HG03439 (cell line): ENCODE data around the gene NLRP7.
"Not testable (repeated sequence)": the region's sequence is repeated elsewhere in the genome, so short reads cannot be mapped to it uniquely, and the experiment has no call there.

Source experiments
- ATAC-seq: cut with Tn5 transposase; IDR thresholded peaks from one replicate; pipeline ENCODE4 v1.9.1; 2021; ENCODE audit warnings: mild to moderate bottlenecking, moderate library complexity; ENCODE audit not compliant: unreplicated experiment

Gene NLRP7

DNA sequence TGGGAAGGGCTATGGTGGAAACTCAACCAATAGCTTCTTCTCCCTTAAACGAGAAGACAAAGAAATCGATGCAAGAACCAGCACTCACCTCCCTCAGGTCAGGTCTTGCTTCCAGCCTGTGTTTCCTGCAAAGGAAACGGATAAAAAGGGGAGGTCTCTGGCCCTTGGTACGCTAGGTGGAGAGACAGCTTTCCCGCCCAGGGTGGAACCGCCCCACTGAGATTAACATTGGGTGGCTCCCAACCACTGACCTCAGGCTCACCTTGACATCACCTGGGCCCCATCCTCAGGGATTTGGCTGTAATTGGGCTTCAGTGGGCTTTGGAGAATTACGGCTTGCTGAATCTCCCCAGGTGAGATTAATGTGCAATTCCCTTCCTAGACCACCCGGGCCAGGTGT is at the start of gene NLRP7:
Gene NLRP7, minus strand, starts transcription at position 150 of the 400 bp plus-strand sequence.
- no peak for ATAC-seq

GRCh38 chr19:54995561-54995960 is 48.2 kb upstream of the NLRP7 start:
- no peak for ATAC-seq

DNA sequence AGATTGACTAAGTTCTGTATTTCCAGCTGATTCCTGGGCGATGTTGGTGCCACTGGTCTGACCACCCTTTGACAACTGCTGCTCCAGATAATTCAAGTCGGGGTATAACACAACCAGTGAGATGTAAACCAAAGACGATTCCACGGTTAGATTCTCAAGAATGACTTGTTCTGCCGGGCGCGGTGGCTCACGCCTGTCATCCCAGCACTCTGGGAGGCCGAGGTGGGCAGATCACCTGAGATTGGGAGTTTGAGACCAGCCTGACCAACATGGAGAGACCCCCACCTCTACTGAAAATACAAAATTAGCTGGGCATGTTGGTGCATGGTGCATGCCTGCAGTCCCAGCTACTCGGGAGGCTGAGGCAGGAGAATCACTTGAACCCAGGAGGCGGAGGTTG is 42.2 kb upstream of the NLRP7 start:
- not testable (repeated sequence) for ATAC-seq

- ATAC-seq: not testable (repeated sequence)
Measured at GRCh38 chr19:54982562-54982961, 35.2 kb upstream of the NLRP7 start.

DNA sequence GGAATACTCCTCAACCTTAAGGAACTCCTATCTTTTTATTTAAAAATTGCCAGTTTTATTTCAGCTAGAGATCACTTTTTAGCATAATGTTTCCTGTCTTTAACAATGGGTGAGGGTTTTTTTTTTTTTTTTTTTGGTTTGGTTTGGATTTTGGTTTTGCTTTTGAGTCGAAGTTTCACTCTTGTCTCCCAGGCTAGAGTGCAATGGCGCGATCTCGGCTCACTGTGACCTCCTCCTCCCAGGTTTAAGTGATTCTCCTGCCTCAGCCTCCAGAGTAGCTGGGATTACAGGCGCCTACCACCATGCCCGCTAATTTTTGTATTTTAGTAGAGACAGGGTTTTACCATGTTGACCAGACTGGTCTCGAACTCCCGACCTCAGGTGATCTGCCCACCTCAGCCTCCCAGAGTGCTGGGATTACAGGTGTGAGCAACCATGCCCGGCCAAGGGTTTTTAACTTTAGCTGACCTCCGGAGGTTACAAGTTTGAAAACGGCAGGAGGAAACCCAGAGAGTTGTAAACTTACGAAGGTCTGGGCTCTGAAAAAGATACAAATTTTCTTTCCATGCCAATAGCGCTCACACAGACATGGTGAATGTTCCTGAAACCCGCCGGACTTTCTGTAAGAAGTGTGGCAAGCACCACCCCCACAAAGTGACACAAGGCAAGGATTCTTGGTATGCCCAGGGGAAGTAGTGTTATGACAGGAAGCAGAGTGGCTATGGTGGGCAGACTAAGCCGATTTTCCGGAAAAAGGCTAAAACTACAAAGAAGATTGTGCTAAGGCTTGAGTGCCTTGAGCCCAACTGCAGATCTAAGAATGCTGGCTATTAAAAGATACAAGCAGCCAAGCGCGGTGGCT is 26.1 kb upstream of the NLRP7 start:
- not testable (repeated sequence) for ATAC-seq

DNA sequence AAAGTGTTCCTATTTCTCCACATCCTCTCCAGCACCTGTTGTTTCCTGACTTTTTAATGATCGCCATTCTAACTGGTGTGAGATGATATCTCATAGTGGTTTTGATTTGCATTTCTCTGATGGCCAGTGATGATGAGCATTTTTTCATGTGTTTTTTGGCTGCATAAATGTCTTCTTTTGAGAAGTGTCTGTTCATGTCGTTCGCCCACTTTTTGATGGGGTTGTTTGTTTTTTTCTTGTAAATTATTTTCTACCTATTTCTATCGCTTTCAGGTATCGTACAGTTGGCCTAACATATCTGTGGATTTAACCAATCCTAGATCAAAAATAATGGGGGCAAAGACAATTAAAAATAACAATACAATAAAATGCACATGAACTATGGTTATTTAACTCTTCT is 24.1 kb upstream of the NLRP7 start:
- ATAC-seq: not testable (repeated sequence)

GRCh38 chr19:54969647-54970046 is 22.3 kb upstream of the NLRP7 start:
- no peak for ATAC-seq

DNA sequence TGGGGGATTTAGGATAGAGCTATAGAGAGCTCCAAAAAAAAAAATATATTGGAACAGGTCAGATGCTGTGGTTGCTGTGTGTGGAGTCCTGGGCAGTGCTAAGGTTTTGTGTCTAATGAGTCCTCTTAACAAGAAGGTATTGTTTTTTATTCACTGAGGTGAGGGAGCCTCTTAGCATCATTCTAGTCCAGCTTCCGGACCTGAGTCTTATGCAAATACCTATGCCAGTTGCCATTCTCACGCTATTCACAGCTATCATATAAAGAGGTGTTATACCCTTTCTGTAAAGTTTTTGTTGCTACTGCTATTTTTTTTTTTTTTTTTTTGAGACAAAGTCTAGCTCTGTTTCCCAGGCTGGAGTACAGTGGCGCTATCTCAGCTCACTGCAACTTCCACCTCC is 20.3 kb upstream of the NLRP7 start:
- no peak for ATAC-seq

DNA sequence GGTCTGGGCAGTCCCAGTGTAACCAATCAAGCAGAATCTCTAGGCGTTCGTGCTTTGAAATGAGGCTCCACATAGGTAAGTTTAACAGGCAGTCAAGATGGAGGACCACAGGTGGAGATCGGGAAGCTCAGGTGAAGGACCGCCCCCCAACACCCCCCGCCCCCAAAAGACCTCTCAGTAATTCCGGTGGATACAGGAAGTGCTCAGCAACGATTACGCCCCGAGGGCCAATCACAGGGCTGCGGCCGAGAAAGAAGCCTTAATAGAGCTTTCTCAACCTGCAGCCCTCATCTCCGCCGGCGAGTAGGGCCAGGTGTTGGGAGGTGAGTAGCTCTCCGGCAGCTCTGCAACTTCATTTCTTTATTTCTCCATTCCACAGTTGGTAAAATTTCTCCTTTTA is 17.7 kb upstream of the NLRP7 start:
- not testable (repeated sequence) for ATAC-seq

GRCh38 chr19:54959840-54960239 is 12.5 kb upstream of the NLRP7 start:
- no peak for ATAC-seq

DNA sequence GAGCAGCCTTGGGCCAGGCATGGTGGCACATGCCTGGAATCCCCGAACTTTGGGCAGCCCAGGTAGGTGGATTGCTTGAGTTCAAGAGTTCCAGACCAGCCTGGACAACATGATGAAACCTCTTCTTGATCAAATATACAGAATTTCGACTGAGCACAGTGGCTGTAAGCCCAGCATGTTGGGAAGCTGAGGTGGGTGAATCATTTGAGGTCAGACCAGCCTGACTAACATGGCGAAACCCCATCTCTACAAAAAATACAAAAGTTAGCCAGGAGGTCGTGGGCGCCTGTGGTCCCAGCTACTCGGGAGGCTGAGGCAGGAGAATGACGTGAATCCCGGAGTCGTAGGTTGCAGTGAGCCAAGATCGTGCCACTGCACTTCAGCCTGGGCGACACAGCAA is 8.0 kb upstream of the NLRP7 start:
- no peak for ATAC-seq

DNA sequence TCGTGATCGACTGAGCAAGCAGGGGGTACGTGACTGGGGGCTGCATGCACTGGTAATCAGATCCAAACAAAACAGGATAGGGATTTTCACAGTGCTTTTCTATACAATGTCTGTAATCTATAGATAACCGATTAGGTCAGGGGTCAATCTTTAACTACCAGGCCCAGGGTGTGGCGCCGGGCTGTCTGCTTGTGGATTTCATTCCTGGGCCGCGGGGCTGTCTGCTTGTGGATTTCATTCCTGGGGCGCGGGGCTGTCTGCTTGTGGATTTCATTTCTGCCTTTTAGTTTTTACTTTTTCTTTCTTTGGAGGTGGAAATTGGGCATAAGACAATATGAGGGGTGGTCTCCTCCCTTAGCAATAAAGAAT is 6.0 kb upstream of the NLRP7 start:
- ATAC-seq: not testable (repeated sequence)

DNA sequence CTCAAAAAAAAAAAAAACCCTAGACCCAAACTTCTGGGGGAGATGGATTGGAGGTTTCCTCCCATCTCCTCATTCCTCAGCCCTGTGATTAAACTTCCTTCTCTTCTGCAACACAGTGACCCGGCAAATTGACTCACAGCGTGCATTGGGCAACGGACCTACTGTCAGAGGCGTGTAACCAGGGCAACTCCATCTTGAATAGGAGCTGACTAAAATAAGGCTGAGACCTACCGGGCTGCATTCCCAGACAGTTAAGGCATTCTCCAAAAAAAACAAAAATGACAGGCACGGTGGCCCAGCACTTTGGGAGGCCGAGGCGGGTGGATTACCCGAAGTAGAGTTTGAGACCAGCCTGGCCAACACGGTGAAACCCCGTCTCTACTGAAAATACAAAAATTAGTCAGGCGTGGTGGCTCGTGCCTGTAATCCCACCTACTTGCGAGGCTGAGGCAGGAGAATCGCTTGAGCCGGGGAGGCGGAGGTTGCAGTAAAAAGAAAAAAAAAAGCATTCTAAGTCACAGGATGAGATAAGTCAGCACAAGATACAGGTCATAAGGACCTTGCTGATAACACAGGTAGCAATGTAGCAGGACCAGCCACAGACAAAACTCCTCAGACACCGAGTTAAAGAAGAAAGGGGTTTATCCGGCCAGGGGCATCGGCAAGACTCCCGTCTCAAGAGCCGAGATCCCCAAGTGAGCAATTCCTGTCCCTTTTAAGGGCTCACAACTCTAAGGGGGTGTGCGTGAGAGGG is 5.4 kb upstream of the NLRP7 start:
- no peak for ATAC-seq

GRCh38 chr19:54950580-54950979 is 3.2 kb upstream of the NLRP7 start:
- not testable (repeated sequence) for ATAC-seq

GRCh38 chr19:54949412-54949811 is 2.1 kb upstream of the NLRP7 start:
- no peak for ATAC-seq

DNA sequence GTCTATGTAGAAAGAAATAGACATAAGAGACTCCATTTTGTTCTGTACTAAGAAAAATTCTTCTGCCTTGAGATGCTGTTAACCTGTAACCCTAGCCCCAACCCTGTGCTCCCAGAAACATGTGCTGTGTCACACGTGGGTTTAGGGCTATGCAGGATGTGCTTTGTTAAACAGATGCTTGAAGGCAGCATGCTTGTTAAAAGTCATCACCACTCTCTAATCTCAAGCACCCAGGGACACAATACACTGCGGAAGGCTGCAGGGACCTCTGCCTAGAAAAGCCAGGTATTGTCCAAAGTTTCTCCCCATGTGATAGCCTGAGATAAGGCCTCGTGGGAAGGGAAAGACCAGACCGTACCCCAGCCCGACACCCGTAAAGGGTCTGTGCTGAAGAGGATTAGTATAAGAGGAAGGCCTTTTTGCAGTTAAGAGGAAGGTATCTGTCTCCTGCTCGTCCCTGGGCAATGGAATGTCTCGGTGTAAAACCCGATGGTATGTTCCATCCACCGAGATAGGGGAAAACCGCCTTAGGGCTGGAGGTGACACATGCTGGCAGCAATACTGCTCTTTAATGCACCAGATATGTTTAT is 3.5 kb downstream of the NLRP7 start:
- not testable (repeated sequence) for ATAC-seq

GRCh38 chr19:54939538-54939937 is 7.8 kb downstream of the NLRP7 start:
- ATAC-seq: not testable (repeated sequence)

DNA sequence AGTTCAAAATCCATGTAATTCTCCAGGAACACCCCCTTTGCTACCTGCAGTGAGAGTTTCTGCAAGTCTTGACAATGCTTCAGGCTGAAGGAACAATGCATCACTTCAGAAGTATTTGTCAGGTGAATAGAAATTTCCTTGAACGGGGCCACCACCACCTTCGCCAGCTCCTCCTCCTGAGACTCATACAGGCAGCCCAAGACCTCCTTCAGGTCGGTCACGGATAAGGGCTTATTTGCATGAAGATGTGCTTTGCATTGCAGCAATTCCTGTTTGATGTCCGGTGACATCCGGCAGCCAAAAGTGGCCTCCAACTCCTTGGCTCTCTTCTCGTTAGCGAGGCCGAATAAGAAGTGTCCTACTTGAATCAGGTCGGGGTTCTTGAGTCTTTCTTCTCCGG is 8.4 kb downstream of the NLRP7 start:
- ATAC-seq: no peak

GRCh38 chr19:54937926-54938325 is 9.4 kb downstream of the NLRP7 start:
- ATAC-seq: no peak

- ATAC-seq: no peak
Measured at GRCh38 chr19:54928299-54928698, 19.0 kb downstream of the NLRP7 start.

GRCh38 chr19:54923276-54923675 is 24.1 kb downstream of the NLRP7 start:
- ATAC-seq: no peak

DNA sequence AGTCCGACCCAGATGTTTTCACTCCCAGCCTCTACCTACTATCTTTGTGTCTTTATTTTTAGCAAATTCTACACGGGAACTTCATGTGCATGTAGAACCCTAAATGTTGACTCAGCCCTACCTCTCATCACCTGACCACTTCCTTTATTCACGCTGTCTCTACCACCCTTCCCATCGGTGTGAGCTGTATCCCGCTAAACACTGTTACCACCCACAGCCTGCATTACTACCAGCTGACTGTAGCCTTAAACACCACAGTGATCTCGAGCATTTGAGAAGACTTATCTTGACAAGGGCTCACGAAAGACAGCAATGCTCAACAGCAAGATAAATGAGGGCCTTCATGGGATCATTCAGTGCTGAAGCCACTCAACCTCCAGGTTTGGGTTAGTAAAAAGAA is 26.2 kb downstream of the NLRP7 start:
- ATAC-seq: no peak
